ENCODE results near the gene COX20.
A peak's percentile ranks its signal among the peaks of the same experiment; 100 is the strongest.

Gene COX20

GRCh38 chr1:244854166-244854565 lies 18.7 kb downstream of the COX20 start:
- DNase-seq = no peak

DNA sequence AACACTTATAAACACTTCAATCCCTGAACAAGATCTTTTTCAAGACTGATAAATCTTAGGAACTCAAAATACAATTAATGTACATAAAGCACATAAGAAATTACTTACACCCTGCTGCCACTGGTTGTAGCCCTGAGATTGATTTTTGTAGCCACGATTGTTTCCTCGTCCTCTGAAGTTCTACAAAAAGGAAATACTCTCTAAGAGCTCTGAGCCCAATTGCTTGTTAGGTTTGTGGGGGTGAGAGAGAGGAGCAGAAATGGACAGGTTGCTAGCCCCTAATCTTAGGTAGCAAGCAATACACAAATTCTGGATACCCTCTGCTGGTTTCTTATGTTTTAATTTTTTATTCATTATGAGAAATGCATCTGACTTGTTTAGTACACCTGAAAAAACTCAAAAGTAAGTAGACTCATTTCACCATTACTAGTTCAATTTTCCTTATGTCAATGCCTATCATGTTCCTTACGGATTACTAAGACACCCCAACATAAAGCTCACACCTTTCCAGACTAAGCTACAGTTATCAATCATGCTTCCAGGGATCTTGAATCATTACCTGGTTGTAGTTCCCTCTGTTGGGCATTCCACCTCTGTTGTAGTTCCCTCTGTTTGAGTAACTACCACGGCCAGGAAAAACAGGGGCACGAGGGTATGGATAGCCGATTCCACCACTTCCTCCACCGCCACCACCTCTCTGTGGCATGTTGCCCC lies 19.6 kb downstream of the COX20 start:
- no peak for DNase-seq

- no peak for DNase-seq
These were observed 22.3 kb downstream of the COX20 start for GRCh38 chr1:244857761-244858160.

- DNase-seq = no peak
These were observed 22.9 kb downstream of the COX20 start for GRCh38 chr1:244858357-244858756.

GRCh38 chr1:244860078-244860477 lies 24.6 kb downstream of the COX20 start:
- DNase-seq = no peak

- DNase-seq = no peak
These were observed 25.6 kb downstream of the COX20 start for GRCh38 chr1:244860914-244861610.

GRCh38 chr1:244861683-244862082 lies 26.2 kb downstream of the COX20 start:
- DNase-seq = no peak

GRCh38 chr1:244862354-244862698 lies 26.9 kb downstream of the COX20 start:
- no peak for DNase-seq

- DNase-seq = peak; percentile 96
These were observed 27.4 kb downstream of the COX20 start for GRCh38 chr1:244862699-244863490.

GRCh38 chr1:244863491-244864252 lies 28.2 kb downstream of the COX20 start:
- DNase-seq = no peak

DNA sequence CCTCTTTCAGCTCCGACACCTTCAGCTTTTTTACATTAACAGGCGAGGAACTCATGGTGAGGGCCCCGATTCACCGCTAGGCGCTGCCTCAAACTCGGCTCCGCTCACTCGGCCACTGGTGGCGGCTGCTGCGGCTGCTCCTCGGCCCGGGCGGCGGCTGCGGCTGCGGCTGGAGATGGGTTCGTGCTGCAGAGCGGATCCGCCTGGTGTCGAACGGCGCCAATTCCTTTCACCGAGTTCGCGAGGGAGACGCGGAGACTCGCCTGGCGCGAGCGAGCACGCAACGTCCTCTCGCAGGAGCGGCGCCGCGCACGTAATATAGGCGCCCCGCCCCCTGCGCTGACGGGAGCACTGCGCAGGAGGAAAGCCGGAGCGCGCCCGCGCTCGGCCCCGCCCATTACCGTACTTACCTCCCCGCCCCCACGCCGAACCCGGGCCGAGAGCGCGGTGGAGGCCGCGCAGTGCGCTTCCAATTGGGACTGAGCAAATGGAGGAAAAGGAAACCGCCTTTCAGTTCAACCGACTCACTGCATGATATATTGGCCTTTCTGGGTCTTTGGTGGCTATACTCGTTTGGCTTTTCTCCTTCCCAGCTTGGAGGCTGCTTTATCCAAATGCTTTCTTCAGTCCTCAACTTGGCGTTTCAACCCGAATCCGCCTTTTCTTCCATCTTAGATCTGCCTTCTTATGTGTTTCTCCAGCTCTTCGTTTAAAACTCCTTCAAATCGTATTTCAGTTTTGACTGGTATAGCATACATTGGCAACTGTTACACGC lies 29.0 kb downstream of the COX20 start, which contains the start of gene HNRNPU:
Gene HNRNPU, minus strand, starts transcription at position 291 of the 775 bp plus-strand sequence. Its CDS starts 236 bp downstream, at position 55.
- peak; percentile 98 for DNase-seq

- peak; percentile 51 for DNase-seq
These were observed 29.5 kb downstream of the COX20 start for GRCh38 chr1:244865028-244865371.

GRCh38 chr1:244865820-244866219 lies 30.4 kb downstream of the COX20 start:
- no peak for DNase-seq

DNA sequence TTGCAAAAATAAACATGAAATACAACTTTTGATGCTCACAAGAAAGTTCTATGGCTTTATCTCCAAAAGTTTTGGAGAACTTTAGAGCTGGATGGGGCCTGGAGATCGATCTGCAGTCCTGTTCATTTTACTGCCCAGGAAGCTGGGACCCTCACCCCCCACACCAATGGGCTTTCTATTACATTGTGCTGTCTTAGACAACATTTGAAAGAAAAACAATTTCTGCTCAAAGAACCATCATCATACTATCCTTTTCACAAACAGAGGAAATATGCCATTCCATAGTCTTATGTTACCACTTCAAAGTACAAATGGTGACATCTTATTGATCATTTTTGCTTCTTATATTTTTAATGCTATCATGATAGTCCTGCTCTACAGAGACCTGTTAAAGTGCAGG lies 30.9 kb downstream of the COX20 start:
- no peak for DNase-seq

- DNase-seq = no peak
These were observed 33.3 kb downstream of the COX20 start for GRCh38 chr1:244868484-244869363.

DNA sequence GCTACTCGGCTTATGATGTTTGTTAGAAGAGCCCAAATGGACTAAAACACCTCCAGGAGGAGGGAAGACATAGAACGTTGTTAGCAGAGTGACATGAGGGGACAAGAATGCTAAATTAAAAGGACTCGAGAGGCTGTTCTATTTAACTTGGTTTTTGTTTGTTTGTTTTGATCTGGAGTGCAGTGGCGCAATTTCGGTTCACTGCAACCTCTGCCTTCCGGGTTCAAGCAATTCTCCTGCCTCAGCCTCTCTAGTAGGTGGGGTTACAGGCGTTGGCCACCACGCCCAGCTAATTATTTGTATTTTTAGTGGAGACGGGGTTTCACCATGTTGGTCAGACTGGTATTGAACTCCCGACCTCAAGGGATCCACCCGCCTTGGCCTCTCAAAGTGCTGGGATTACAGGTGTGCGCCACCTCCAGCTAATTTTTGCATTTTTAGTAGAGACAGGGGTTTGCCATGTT lies 33.9 kb downstream of the COX20 start:
- no peak for DNase-seq

GRCh38 chr1:244869950-244870349 lies 34.5 kb downstream of the COX20 start:
- no peak for DNase-seq

DNA sequence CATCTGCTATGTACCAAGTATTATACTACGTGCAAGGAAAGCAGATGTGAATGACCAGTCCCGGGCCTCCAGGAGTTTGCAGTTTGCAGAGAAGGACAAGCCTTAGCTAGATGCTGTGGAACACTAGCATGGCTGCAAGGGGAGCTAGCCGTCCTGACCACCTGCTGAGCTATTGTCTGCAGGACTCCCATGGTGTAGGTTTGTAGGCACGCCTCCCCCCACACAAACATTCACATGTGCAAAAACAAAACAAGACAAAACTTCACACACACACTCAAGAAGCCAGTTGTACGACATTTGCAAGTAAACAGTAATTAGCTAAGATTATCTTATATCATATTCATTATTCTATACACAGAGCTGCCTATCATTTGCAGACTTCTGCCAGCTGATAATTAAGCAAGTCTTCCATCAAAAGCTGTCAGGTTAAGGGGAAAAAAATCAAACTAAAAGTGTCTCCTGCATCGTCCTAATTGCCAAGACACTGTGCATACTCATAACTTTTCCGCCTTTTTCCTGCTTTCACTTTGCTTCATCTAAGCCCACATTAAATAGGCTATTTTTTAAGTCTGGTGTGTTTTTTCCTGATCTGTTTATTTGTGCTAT lies 39.6 kb downstream of the COX20 start:
- DNase-seq = no peak

DNA sequence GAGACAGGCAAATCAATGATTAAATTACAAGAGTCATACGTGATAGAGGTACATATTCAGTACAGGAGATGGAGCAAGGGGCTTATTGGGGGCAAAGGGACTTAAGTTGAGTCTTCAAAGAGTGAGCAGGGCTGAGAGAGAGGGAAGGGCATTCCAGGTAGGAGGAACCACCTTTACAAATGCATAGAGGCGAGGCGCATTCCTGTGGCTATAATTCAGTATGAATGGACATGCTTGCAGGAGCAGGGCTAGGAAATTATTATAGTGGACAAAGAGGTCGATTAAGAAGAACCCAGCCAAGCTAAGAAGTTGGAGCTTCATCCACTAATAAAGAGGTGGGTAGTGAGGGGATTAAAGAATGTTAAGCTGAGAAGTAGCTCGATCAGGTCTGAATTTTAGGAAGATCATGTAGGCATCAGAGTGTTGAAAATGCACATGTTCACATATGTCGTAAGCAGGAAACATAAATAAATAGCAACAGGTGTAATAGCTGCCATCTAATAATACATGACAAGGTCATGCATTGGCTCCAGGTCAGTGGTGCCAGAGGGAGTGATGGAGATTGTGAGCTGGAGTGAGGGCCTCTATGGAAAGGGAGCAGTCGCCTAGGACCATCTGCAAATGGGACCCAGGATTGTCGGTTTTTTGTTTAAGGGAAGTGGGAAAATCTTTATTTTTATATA lies 40.9 kb downstream of the COX20 start:
- no peak for DNase-seq

DNA sequence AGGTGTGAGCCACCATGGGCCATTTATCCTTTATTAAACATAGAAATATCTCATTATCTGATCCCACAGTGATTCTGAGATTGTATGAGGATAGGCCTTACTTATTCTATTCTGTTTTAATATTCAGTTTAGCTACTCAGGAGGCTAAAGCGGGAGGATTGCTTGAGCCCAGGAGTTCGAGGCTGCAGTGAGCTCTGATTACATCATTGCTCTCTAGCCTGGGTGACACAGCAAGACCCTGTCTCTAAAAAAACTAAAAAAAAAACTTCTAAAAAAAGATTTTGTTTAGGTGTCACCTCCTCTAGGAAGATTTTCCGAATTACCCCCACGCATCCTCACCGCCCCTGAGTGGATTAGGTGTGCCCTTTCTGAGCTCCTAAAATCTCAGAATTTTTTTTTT lies 43.2 kb downstream of the COX20 start:
- DNase-seq = no peak
